Spinal cord (tissue), 10 donors: ENCODE results near the gene RXRA. TPM values are rescaled to one million over a fixed set of nuclear protein-coding genes. Genes with fewer than 3 reads are reported as not detected.

ENCODE experiments used
- DNase-seq, 6 donors: peaks; one replicate each; pipeline versions ENCODE4 v3.0.0 to v3.0.0-alpha.2; 2013 to 2015; ENCODE audit warnings: low spot score in 6 of 6, low read depth in 4 of 6
- H3K27ac ChIP-seq: one replicate; pipeline ENCODE4 v1.5.1; 2013; ENCODE audit warnings: low read depth, low read length, control low read depth
- H3K27me3 ChIP-seq: one replicate; pipeline ENCODE4 v1.6.1; 2013; ENCODE audit warnings: low read length; ENCODE audit not compliant: control insufficient read depth, insufficient read depth
- H3K36me3 ChIP-seq: one replicate; pipeline ENCODE4 v1.6.1; 2013; ENCODE audit warnings: low read length; ENCODE audit not compliant: control insufficient read depth, insufficient read depth
- H3K4me1 ChIP-seq: one replicate; pipeline ENCODE4 v1.6.1; 2013; ENCODE audit warnings: low read length; ENCODE audit not compliant: control insufficient read depth, insufficient read depth
- H3K4me3 ChIP-seq: one replicate; pipeline ENCODE4 v1.5.1; 2013; ENCODE audit warnings: low read depth, low read length, control low read depth
- H3K9me3 ChIP-seq: one replicate; pipeline ENCODE4 v1.6.1; 2013; ENCODE audit warnings: low read length; ENCODE audit not compliant: control insufficient read depth, insufficient read depth
- WGBS: methylation state at CpG from one replicate; pipeline ENCODE4 v1.1.5; 2013; ENCODE audit warnings: missing lambda C conversion rate; ENCODE audit not compliant: insufficient coverage; 5-methylcytosine and 5-hydroxymethylcytosine counted together
- polyA plus RNA-seq, 2 donors: library from polyadenylated mRNA; unstranded; fragments of 120-200 nt; gene quantifications; one replicate each; pipeline ENCODE4 v1.2.1, GENCODE V29; 2013; ENCODE audit not compliant: insufficient read length in 2 of 2
- total RNA-seq, 2 donors: library from RNA; depleted of rRNA in 1 of 2; stranded (reverse); fragments of 120-200 nt in 1 of 2; fragments of >200 nt in 1 of 2; gene quantifications; one replicate each; pipeline versions ENCODE4 v1.2.3 to v1.2.4, GENCODE V29; 2013 to 2014
- donor health status: healthy.

Gene RXRA
- total and polyA plus RNA-seq, 4 donors: 9.4 to 32.3 (median 26.1) TPM

GRCh38 chr9:134391319-134392231 lies 65.3 kb downstream of the RXRA start:
- Histone ChIP-seq H3K27ac (no peak overlapping the region), H3K4me3 (no peak overlapping the region), H3K36me3 (peaks cover 56% of the 10 kb centered on the region), H3K27me3 (no peaks in the 10 kb centered on the region), H3K4me1 (peaks cover 82% of the 10 kb centered on the region), H3K9me3 (no peaks in the 10 kb centered on the region)
- 87% methylated on average over 27 of the region's 35 CpGs for WGBS
- no peak for DNase-seq

- no peak overlapping the region for H3K27ac ChIP-seq
- no peak for DNase-seq
- H3K27me3 ChIP-seq: no peaks in the 10 kb centered on the region
- WGBS: 91% methylated on average over 11 of the region's 12 CpGs
- H3K4me1 ChIP-seq: peaks cover 74% of the 10 kb centered on the region
- H3K36me3 ChIP-seq: peaks cover 53% of the 10 kb centered on the region
- no peaks in the 10 kb centered on the region for H3K9me3 ChIP-seq
- H3K4me3 ChIP-seq: no peak overlapping the region
Measured at GRCh38 chr9:134392900-134393299, 66.6 kb downstream of the RXRA start.

GRCh38 chr9:134393582-134394280 lies 67.5 kb downstream of the RXRA start:
- H3K4me1 ChIP-seq: peaks cover 67% of the 10 kb centered on the region
- no peak overlapping the region for H3K27ac ChIP-seq
- H3K27me3 ChIP-seq: no peaks in the 10 kb centered on the region
- DNase-seq: no peak
- H3K36me3 ChIP-seq: peaks cover 52% of the 10 kb centered on the region
- H3K9me3 ChIP-seq: no peaks in the 10 kb centered on the region
- H3K4me3 ChIP-seq: no peak overlapping the region
- 95% methylated on average over 6 of the region's 7 CpGs for WGBS

- Histone ChIP-seq H3K4me1 (peaks cover 53% of the 10 kb centered on the region), H3K27me3 (no peaks in the 10 kb centered on the region), H3K4me3 (no peak overlapping the region), H3K36me3 (peaks cover 46% of the 10 kb centered on the region), H3K9me3 (peaks cover 2% of the 10 kb centered on the region), H3K27ac (no peak overlapping the region)
- WGBS: 84% methylated on average over 15 of the region's 16 CpGs
- no peak for DNase-seq
Measured at GRCh38 chr9:134395002-134395517, 68.8 kb downstream of the RXRA start.

GRCh38 chr9:134395737-134396257 lies 69.5 kb downstream of the RXRA start:
- DNase-seq: no peak
- no peaks in the 10 kb centered on the region for H3K27me3 ChIP-seq
- H3K27ac ChIP-seq: no peak overlapping the region
- peaks cover 2% of the 10 kb centered on the region for H3K9me3 ChIP-seq
- 83% methylated on average over 8 of the region's 12 CpGs for WGBS
- no peak overlapping the region for H3K4me3 ChIP-seq
- H3K36me3 ChIP-seq: peaks cover 44% of the 10 kb centered on the region
- H3K4me1 ChIP-seq: peaks cover 46% of the 10 kb centered on the region

GRCh38 chr9:134396258-134396742 lies 70.0 kb downstream of the RXRA start:
- no peak for DNase-seq
- no peak overlapping the region for H3K27ac ChIP-seq
- H3K36me3 ChIP-seq: peaks cover 41% of the 10 kb centered on the region
- H3K27me3 ChIP-seq: no peaks in the 10 kb centered on the region
- 63% methylated on average over 11 of the region's 18 CpGs for WGBS
- peaks cover 2% of the 10 kb centered on the region for H3K9me3 ChIP-seq
- no peak overlapping the region for H3K4me3 ChIP-seq
- peaks cover 41% of the 10 kb centered on the region for H3K4me1 ChIP-seq

- no peak for DNase-seq
- 85% methylated on average over 7 of the region's 8 CpGs for WGBS
- Histone ChIP-seq H3K27me3 (no peaks in the 10 kb centered on the region), H3K4me1 (peaks cover 36% of the 10 kb centered on the region), H3K27ac (no peak overlapping the region), H3K9me3 (peaks cover 2% of the 10 kb centered on the region), H3K4me3 (no peak overlapping the region), H3K36me3 (peaks cover 39% of the 10 kb centered on the region)
Measured at GRCh38 chr9:134396825-134397224, 70.6 kb downstream of the RXRA start.

GRCh38 chr9:134398756-134399155 lies 72.5 kb downstream of the RXRA start:
- H3K36me3 ChIP-seq: peaks cover 44% of the 10 kb centered on the region
- no peaks in the 10 kb centered on the region for H3K27me3 ChIP-seq
- H3K4me3 ChIP-seq: no peak overlapping the region
- no peak for DNase-seq
- H3K4me1 ChIP-seq: peaks cover 46% of the 10 kb centered on the region
- H3K27ac ChIP-seq: no peak overlapping the region
- H3K9me3 ChIP-seq: peaks cover 2% of the 10 kb centered on the region
- 100% methylated on average over 5 of the region's 5 CpGs for WGBS

GRCh38 chr9:134399435-134400056 lies 73.3 kb downstream of the RXRA start:
- WGBS: 85% methylated on average over 2 of the region's 2 CpGs
- no peaks in the 10 kb centered on the region for H3K27me3 ChIP-seq
- H3K27ac ChIP-seq: no peak overlapping the region
- H3K36me3 ChIP-seq: peaks cover 46% of the 10 kb centered on the region
- H3K4me3 ChIP-seq: no peak overlapping the region
- peaks cover 51% of the 10 kb centered on the region for H3K4me1 ChIP-seq
- DNase-seq: no peak
- H3K9me3 ChIP-seq: peaks cover 2% of the 10 kb centered on the region
